Muscle layer of duodenum (tissue), 2 donors: ENCODE data around the gene PLD3.
"Not testable (repeated sequence)": the region's sequence is repeated elsewhere in the genome, so short reads cannot be mapped to it uniquely, and the experiment has no call there.

ENCODE experiments used
- H3K27ac ChIP-seq: one replicate; pipeline ENCODE4 v1.7.0; 2013; ENCODE audit warnings: mild to moderate bottlenecking, low read length
- H3K27me3 ChIP-seq: one replicate; pipeline ENCODE4 v1.7.0; 2013; ENCODE audit warnings: low read depth, mild to moderate bottlenecking, control low read depth, low read length
- H3K36me3 ChIP-seq, 2 donors: one replicate each; pipeline ENCODE4 v1.7.0; 2013; ENCODE audit warnings: low read length in 2 of 2, control low read depth in 1 of 2, mild to moderate bottlenecking in 1 of 2; ENCODE audit not compliant: insufficient read depth in 2 of 2, control insufficient read depth in 1 of 2
- H3K4me1 ChIP-seq, 2 donors: one replicate each; pipeline ENCODE4 v1.7.0; 2013; ENCODE audit warnings: low read length in 2 of 2, mild to moderate bottlenecking in 2 of 2, control low read depth in 1 of 2, moderate library complexity in 1 of 2; ENCODE audit not compliant: insufficient read depth in 2 of 2, control insufficient read depth in 1 of 2
- H3K4me3 ChIP-seq, 2 donors: one replicate each; pipeline ENCODE4 v1.7.0; 2013; ENCODE audit warnings: low read length in 2 of 2, low read depth in 1 of 2, mild to moderate bottlenecking in 1 of 2
- H3K9me3 ChIP-seq, 2 donors: one replicate each; pipeline ENCODE4 v1.7.0; 2013; ENCODE audit warnings: low read length in 2 of 2, control low read depth in 1 of 2, mild to moderate bottlenecking in 1 of 2; ENCODE audit not compliant: control insufficient read depth in 1 of 2
- donor health status: healthy.

PLD3 gene

GRCh38 chr19:40408598-40408925 is 60.1 kb downstream of the PLD3 start:
- not testable (repeated sequence) for H3K27ac ChIP-seq, H3K27me3 ChIP-seq, H3K36me3 ChIP-seq, H3K4me1 ChIP-seq, H3K4me3 ChIP-seq, H3K9me3 ChIP-seq

DNA sequence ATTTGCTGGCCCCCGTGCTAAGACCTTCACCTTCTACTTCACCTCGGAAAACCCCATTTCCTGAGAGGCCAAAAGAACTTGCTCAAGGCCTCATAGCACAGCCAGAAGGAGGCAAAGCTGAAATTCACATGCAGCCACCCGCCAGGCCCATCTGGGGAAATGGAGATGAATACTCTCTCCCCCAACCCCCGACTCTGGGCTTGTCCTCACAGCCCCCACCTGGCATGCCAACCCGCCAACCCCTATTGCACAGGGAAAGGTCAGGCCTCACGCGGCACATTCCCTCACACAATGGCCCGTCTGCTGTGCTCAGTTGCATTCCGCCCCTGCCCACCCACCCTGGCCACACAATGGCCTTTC is 61.5 kb downstream of the PLD3 start:
- H3K4me3 ChIP-seq, result no peak overlapping the region
- no peaks in the 10 kb centered on the region for H3K27me3 ChIP-seq
- H3K9me3 ChIP-seq, result no peaks in the 10 kb centered on the region
- H3K36me3 ChIP-seq, result no peaks in the 10 kb centered on the region
- H3K4me1 ChIP-seq, result peaks cover 0 to 3% of the 10 kb centered on the region in 2 donors
- no peak overlapping the region for H3K27ac ChIP-seq

DNA sequence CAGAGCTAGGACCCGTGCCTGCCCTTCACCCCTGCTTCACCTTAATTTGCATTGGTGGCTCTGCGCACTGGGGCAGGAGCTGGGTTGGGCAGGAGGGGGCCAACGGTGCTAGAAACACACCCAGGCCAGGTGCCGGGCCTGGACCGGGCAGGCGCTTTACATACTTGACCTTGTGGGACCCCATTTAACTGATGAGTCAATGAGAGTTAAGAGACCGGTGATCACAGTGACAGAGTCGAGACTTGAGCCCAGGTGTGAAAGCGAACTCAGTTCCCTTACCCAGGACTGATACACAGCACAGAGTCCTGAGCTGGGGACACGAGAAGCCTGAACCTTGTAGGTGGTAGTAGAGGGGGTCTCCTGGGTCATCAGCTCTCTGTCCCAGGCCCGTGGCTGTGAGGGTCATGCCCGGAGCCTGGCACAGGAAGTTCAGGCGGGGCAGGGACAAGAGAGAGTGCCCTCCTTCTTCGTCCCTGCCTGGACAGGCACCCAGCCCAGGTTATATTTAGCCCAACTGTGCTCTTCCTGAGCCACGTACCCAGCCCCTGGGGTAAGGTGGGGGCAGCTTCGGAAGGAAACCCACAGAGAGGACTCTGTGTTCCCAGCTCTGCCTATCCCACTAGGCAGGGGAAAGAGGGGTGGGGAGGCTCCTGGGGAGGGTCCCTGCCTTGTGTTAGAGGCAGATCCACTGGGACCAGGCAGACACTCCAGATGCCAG is 62.8 kb downstream of the PLD3 start:
- Histone ChIP-seq H3K4me1 (peaks cover 0 to 3% of the 10 kb centered on the region in 2 donors), H3K36me3 (no peaks in the 10 kb centered on the region), H3K27ac (peak overlapping the region; percentile 1), H3K9me3 (no peaks in the 10 kb centered on the region), H3K4me3 (no peak overlapping the region), H3K27me3 (no peaks in the 10 kb centered on the region)

- peak overlapping the region; percentile 1 for H3K27ac ChIP-seq
- no peaks in the 10 kb centered on the region for H3K36me3 ChIP-seq
- H3K27me3 ChIP-seq, result no peaks in the 10 kb centered on the region
- no peaks in the 10 kb centered on the region for H3K9me3 ChIP-seq
- H3K4me3 ChIP-seq, result no peak overlapping the region
- H3K4me1 ChIP-seq, result peaks cover 0 to 3% of the 10 kb centered on the region in 2 donors
These were observed 63.5 kb downstream of the PLD3 start for GRCh38 chr19:40411958-40412499.

GRCh38 chr19:40412866-40413265 is 64.4 kb downstream of the PLD3 start:
- Histone ChIP-seq H3K36me3 (no peaks in the 10 kb centered on the region), H3K9me3 (no peaks in the 10 kb centered on the region), H3K27me3 (no peaks in the 10 kb centered on the region), H3K4me1 (peaks cover 0 to 8% of the 10 kb centered on the region in 2 donors), H3K27ac (no peak overlapping the region), H3K4me3 (no peak overlapping the region)

DNA sequence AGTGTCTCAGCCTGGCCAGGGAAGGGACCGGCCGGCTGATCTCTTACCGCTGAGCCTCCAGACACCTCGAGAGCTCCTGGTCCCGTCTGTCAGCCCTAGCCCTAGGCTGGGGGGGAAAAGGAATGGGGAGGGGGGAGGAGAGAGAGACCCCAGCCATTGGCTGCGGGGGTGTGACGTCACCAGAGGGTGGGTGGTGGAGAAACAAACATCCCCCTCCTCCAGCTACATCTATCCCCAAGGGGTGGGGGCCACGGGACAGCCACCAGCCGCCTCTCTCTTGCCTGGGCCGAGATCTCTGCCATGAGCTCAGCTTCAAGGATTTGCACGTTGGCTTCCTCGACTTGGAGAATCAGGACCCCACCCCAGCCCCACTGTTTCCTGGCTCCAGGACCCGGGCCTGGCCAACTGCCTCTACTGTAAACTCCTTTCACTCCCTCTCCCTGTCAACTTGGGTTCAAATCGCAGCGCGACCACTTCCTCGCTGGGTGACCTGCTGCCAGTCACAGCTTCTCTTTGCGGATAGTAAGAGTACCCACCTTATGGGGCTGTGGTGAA is 64.9 kb downstream of the PLD3 start, which contains the start of gene PRX:
Gene PRX, minus strand, starts transcription at position 88 of the 555 bp plus-strand sequence. CDS start 5,446 bp downstream, outside the sequence.
- H3K4me3 ChIP-seq, result no peak within 1 kb of the TSS
- H3K36me3 ChIP-seq, result no peaks in the 10 kb centered on the region
- H3K27me3 ChIP-seq, result no peaks in the 10 kb centered on the region
- no peaks in the 10 kb centered on the region for H3K9me3 ChIP-seq
- H3K27ac ChIP-seq, result no peak within 1 kb of the TSS
- peaks cover 0 to 8% of the 10 kb centered on the region in 2 donors for H3K4me1 ChIP-seq

GRCh38 chr19:40414542-40415535 is 66.3 kb downstream of the PLD3 start:
- Histone ChIP-seq H3K27ac (no peak overlapping the region), H3K4me1 (peaks cover 0 to 8% of the 10 kb centered on the region in 2 donors), H3K9me3 (no peaks in the 10 kb centered on the region), H3K4me3 (no peak overlapping the region), H3K36me3 (no peaks in the 10 kb centered on the region), H3K27me3 (no peaks in the 10 kb centered on the region)

DNA sequence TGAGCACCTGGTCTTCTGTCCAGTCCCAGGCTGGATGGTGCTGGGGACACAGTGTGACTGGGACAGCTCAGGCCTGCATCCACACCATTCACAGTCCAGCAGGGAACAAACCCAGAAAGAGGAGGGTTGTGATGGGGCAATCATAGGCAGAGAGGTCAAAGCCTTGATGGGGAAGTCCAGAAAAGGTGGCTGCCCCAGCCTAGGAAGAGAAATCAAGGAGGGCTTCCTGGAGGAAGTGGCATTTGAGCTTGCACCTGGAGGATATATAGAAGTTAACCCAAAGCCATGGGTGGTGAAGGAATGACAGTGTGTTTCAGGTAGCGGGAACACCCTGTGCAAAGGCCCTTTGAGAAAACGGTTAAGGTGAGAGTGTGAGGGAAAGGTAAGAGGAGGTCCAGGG is 67.3 kb downstream of the PLD3 start:
- Histone ChIP-seq H3K36me3 (no peaks in the 10 kb centered on the region), H3K9me3 (no peaks in the 10 kb centered on the region), H3K27me3 (no peaks in the 10 kb centered on the region), H3K4me1 (peaks cover 0 to 8% of the 10 kb centered on the region in 2 donors), H3K27ac (no peak overlapping the region), H3K4me3 (no peak overlapping the region)

GRCh38 chr19:40416918-40417642 is 68.6 kb downstream of the PLD3 start:
- Histone ChIP-seq H3K27me3 (no peaks in the 10 kb centered on the region), H3K9me3 (no peaks in the 10 kb centered on the region), H3K4me3 (no peak overlapping the region), H3K36me3 (no peaks in the 10 kb centered on the region), H3K27ac (peak overlapping the region; percentile 51), H3K4me1 (peaks cover 4 to 7% of the 10 kb centered on the region in 2 donors)

DNA sequence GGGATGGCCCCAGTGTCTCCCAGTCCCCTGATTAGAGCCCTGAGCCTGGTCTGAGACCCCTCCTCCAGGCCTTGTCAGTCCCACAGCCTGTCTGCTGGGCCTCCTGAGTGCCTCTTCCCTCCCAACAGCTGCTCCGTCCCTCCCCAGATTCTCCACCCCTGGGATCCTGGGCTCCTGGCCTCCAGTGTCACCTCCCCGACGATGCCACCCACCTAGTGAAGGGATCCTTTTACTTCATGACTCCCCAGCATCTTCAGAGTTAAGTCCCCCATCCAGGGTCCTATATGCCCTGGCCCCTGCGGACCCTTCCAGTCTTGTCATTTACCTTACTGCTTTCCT is 69.1 kb downstream of the PLD3 start:
- Histone ChIP-seq H3K9me3 (no peaks in the 10 kb centered on the region), H3K4me1 (peaks cover 8 to 11% of the 10 kb centered on the region in 2 donors), H3K36me3 (peaks cover 4 to 5% of the 10 kb centered on the region in 2 donors), H3K27me3 (no peaks in the 10 kb centered on the region), H3K27ac (peak overlapping the region; percentile 51), H3K4me3 (no peak overlapping the region)
